Left lung (tissue), 10 donors: ENCODE results near the gene DOHH. TPM values are rescaled to one million over a fixed set of nuclear protein-coding genes. Genes with fewer than 3 reads are reported as not detected.

Source experiments
- ATAC-seq: fragments of 200-7000 bp; cut with Tn5 transposase; one replicate; pipeline ENCODE4 v1.9.1; 2020; ENCODE audit warnings: moderate library complexity
- DNase-seq, 4 donors: peaks; one replicate each; pipeline ENCODE4 v3.0.0-alpha.2; 2013 to 2020
- H3K27ac ChIP-seq, 2 donors: fragments of 200-600 bp; sonication (generic) in 1 of 2; one replicate each; pipeline versions ENCODE4 v1.5.0 to v1.8.0; 2020 to 2021
- H3K27me3 ChIP-seq, 2 donors: fragments of 200-600 bp; sonication (generic) in 1 of 2; one replicate each; pipeline versions ENCODE4 v1.5.0 to v1.8.0; 2020 to 2021
- H3K36me3 ChIP-seq, 2 donors: fragments of 200-600 bp; sonication (generic) in 1 of 2; one replicate each; pipeline versions ENCODE4 v1.5.0 to v1.8.0; 2020 to 2021
- H3K4me1 ChIP-seq, 2 donors: fragments of 200-600 bp; one replicate each; pipeline ENCODE4 v1.8.0; 2021
- H3K4me3 ChIP-seq, 2 donors: fragments of 200-600 bp; sonication (generic) in 1 of 2; one replicate each; pipeline versions ENCODE4 v1.5.0 to v1.8.0; 2020 to 2021; ENCODE audit warnings: mild to moderate bottlenecking in 1 of 2
- H3K9me3 ChIP-seq, 2 donors: fragments of 200-600 bp; sonication (generic) in 1 of 2; one replicate each; pipeline versions ENCODE4 v1.5.0 to v1.8.0; 2020 to 2021
- intact Hi-C, 2 donors: fragments of 100-400 bp; cut with DNase I; formaldehyde crosslinking; loops; one replicate each; pipeline versions ENCODE4 v1.11.2 to v1.14.2; 2022
- polyA plus RNA-seq, 6 donors: library from polyadenylated mRNA; unstranded; fragments of 120-200 nt; gene quantifications; one replicate each; pipeline ENCODE4 v1.2.1, GENCODE V29; 2013; ENCODE audit not compliant: insufficient read length in 6 of 6
- total RNA-seq, 2 donors: library from RNA; stranded (reverse); fragmentation: NEBNext Ultra II Directional; extraction: Animal tissue kit (Norgen Biotek cat#: 25700); gene quantifications; one replicate each; pipeline ENCODE4 v1.2.1, GENCODE V29; 2021
- TF ChIP-seq, protein P1 (sequence below), 2 donors: fragments of 200-600 bp; sonication (generic) in 1 of 2; IDR thresholded peaks; one replicate each; pipeline versions ENCODE4 v1.5.0 to v1.8.0; 2021; ENCODE audit warnings: antibody characterized with exemption in 2 of 2
- donor health status: DM: no; HTN: yes; CAD: no.
- donor health status: DM: no; HTN: no; CAD: no.

DOHH gene
- total and polyA plus RNA-seq, 8 donors: 5.8 to 14.1 (median 7.9) TPM

DNA sequence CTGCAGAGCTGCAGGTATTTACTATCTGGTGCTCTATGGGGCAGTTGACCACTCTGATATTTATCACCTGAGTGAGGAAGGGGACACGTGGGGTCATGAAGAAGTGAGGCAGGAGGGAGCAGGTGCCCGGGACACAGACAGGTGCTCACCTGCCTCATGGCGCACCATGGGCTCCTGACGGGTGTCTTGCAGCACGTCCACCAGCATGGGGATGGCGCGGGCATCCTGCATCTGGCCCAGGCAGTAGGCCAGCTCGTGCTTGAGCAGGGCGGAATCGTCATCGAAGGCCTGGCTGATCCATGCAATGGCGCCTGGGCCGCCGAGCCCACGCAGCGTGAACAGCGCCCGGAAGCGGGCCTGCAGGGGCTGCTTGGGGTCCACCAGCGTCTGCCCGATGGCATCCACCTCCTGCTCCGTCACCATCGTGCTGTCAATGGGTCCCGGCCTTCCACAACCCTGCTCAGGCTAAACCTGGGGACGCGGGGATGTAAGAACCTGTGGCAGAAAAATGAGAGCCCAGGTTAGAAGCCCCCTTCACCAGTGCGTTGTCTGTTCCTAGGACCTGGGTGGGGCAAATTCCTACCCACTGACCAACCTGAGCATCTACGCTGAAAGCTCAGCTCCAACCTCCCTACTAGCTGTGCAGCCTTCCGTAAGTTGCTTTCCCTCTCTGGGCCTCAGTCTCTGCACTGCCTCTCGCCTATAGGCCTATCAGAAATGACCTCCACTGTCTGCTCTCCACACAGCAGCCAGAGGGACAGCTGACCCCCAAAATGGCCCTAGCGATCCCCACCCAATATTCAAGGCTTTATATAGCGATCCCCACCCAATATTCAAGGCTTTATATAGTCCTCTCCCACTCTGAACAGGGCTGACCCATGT lies 3.8 kb downstream of the DOHH start:
- peaks cover 7 to 18% of the 10 kb centered on the region in 2 donors for H3K4me1 ChIP-seq
- H3K27ac ChIP-seq: no peak overlapping the region
- DNase-seq: peak in 1 of 4 donors; percentile 70
- no peaks in the 10 kb centered on the region for H3K27me3 ChIP-seq
- H3K36me3 ChIP-seq: peaks cover 0 to 52% of the 10 kb centered on the region in 2 donors
- TF ChIP-seq, protein P1, sequence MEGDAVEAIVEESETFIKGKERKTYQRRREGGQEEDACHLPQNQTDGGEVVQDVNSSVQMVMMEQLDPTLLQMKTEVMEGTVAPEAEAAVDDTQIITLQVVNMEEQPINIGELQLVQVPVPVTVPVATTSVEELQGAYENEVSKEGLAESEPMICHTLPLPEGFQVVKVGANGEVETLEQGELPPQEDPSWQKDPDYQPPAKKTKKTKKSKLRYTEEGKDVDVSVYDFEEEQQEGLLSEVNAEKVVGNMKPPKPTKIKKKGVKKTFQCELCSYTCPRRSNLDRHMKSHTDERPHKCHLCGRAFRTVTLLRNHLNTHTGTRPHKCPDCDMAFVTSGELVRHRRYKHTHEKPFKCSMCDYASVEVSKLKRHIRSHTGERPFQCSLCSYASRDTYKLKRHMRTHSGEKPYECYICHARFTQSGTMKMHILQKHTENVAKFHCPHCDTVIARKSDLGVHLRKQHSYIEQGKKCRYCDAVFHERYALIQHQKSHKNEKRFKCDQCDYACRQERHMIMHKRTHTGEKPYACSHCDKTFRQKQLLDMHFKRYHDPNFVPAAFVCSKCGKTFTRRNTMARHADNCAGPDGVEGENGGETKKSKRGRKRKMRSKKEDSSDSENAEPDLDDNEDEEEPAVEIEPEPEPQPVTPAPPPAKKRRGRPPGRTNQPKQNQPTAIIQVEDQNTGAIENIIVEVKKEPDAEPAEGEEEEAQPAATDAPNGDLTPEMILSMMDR (IDR thresholded peaks at IDR 0.05): no peak
- intact Hi-C loops: no loop called here
- no peak overlapping the region for H3K4me3 ChIP-seq
- H3K9me3 ChIP-seq: no peaks in the 10 kb centered on the region
- ATAC-seq: no peak

DNA sequence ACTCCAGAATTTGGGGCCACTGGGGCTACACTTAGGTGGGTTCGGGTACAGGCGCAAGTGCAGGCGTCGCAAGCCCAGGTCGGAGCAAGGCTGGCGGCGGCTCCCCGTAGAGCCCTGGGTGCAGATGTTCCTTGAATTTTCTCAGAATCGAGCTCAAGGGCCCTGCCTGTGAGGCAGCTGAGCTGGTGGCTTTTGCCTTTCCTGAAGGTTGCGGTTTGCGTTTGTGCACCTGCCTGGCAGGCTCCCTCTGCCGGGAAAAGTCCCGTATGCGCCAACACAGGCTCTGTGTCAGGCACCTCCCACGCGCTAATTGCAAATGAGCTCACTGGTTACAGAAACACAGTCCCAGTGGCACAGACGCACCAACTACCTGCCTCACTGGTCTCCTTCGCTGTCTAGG lies 5.9 kb downstream of the DOHH start:
- DNase-seq (no peak), ATAC-seq (no peak)
- H3K27me3 ChIP-seq: no peaks in the 10 kb centered on the region
- H3K4me3 ChIP-seq: no peak overlapping the region
- H3K27ac ChIP-seq: no peak overlapping the region
- H3K9me3 ChIP-seq: no peaks in the 10 kb centered on the region
- peaks cover 3 to 7% of the 10 kb centered on the region in 2 donors for H3K4me1 ChIP-seq
- peaks cover 0 to 66% of the 10 kb centered on the region in 2 donors for H3K36me3 ChIP-seq
- intact Hi-C loops: no loop called here
- TF ChIP-seq, protein P1 (IDR thresholded peaks at IDR 0.05): no peak

DNA sequence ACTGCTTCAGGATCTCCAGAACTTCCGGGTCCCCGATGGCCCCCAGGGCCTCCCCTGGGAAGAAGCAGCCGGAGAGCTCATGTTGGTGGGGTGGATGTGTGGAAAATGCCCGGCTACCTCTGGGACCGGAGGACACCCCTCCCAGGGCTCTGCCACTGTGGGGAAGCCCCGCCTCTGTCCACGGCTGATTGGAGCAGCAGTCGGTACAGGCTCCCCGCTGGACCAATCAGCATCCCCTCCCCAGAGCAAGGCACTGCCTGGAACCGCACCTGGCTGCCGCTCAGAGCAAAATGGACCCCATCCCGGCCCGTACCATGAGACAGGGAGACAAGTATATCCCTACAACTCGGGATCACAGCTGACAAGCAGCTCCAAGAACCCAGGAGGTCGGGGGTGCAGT lies 6.4 kb downstream of the DOHH start:
- H3K27ac ChIP-seq: no peak overlapping the region
- H3K9me3 ChIP-seq: no peaks in the 10 kb centered on the region
- no peak overlapping the region for H3K4me3 ChIP-seq
- TF ChIP-seq, protein P1 (IDR thresholded peaks at IDR 0.05): no peak
- H3K36me3 ChIP-seq: peaks cover 0 to 66% of the 10 kb centered on the region in 2 donors
- peak; percentile 27 for ATAC-seq
- peaks cover 0 to 2% of the 10 kb centered on the region in 2 donors for H3K4me1 ChIP-seq
- intact Hi-C loops: no loop called here
- no peaks in the 10 kb centered on the region for H3K27me3 ChIP-seq
- no peak for DNase-seq

DNA sequence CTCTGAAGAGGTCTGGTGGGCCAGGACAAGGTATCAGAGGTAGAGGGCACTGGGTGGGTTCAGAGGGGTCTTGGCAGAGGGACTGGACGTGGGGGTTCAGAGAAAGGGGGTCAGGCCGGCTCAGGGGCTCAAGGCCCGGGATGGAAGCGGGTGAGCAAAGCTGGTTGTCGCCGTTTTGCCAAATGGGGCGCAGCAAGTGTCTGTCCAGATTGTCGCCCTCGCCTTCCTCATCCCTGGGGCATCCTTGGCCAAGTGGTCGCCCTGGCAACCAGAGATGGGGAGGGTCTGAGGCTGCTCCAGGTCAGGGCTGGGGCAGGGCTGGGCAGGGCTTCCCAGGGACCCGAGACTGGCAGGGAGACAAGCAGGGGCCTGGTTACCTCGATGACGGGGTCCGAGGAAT lies 6.8 kb downstream of the DOHH start:
- Histone ChIP-seq H3K4me3 (no peak overlapping the region), H3K4me1 (no peaks in the 10 kb centered on the region), H3K36me3 (peaks cover 0 to 66% of the 10 kb centered on the region in 2 donors), H3K9me3 (no peaks in the 10 kb centered on the region), H3K27ac (no peak overlapping the region), H3K27me3 (no peaks in the 10 kb centered on the region)
- DNase-seq (no peak), ATAC-seq (no peak)
- intact Hi-C loops: no loop called here
- TF ChIP-seq, protein P1 (IDR thresholded peaks at IDR 0.05): no peak

DNA sequence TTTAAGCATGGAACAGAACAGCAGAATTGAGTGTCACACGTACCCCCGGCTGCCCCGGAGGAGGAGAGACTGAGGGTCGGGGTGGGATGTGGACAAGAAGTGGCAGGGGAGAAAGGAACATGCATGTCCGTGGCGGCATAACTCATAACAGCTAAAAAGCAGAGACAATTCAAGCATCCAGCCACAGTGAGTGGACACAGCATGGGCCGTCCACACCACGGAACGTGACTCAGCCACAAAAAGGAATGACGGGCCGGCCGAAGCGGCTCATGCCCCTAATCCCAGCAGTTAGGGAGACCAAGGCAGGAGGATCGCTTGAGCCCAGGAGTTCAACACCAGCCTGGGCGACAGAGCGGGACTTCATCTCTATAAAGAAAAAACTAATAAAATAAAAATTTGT lies 7.6 kb downstream of the DOHH start:
- ATAC-seq (no peak), DNase-seq (no peak)
- Histone ChIP-seq H3K27ac (no peak overlapping the region), H3K36me3 (peaks cover 0 to 66% of the 10 kb centered on the region in 2 donors), H3K4me3 (no peak overlapping the region), H3K27me3 (no peaks in the 10 kb centered on the region), H3K9me3 (no peaks in the 10 kb centered on the region), H3K4me1 (no peaks in the 10 kb centered on the region)
- intact Hi-C loops: no loop called here
- TF ChIP-seq, protein P1 (IDR thresholded peaks at IDR 0.05): no peak
